Suprapubic skin (tissue), 4 donors: ENCODE measurements around the gene PAQR5. TPM values are rescaled to one million over a fixed set of nuclear protein-coding genes. Genes with fewer than 3 reads are reported as not detected.

ENCODE experiments used
- DNase-seq, 2 donors: peaks; one replicate each; pipeline ENCODE4 v3.0.0-alpha.2; 2019; ENCODE audit warnings: low spot score in 2 of 2
- H3K27ac ChIP-seq: fragments of 200-600 bp; sonication (generic); one replicate; pipeline ENCODE4 v1.5.1; 2019
- H3K27me3 ChIP-seq: fragments of 200-600 bp; sonication (generic); one replicate; pipeline ENCODE4 v1.5.1; 2019
- H3K36me3 ChIP-seq: fragments of 200-600 bp; sonication (generic); one replicate; pipeline ENCODE4 v1.5.1; 2019
- H3K4me1 ChIP-seq: fragments of 200-600 bp; sonication (generic); one replicate; pipeline ENCODE4 v1.5.1; 2019
- H3K4me3 ChIP-seq: fragments of 200-600 bp; sonication (generic); one replicate; pipeline ENCODE4 v1.5.1; 2019; ENCODE audit warnings: mild to moderate bottlenecking
- H3K9me3 ChIP-seq: fragments of 200-600 bp; sonication (generic); one replicate; pipeline ENCODE4 v1.5.1; 2019
- EP300 ChIP-seq: sonication (generic); formaldehyde crosslinking; IDR thresholded peaks from one replicate; pipeline ENCODE4 v1.6.1; 2017; ENCODE audit warnings: antibody characterized with exemption
- POLR2A ChIP-seq, 2 donors: fragments of 450-650 bp; IDR thresholded peaks; one replicate each; pipeline ENCODE4 v1.6.1; 2017; ENCODE audit warnings: antibody characterized with exemption in 2 of 2, mild to moderate bottlenecking in 2 of 2, moderate library complexity in 2 of 2
- POLR2AphosphoS5 ChIP-seq, 3 donors: sonication (generic); formaldehyde crosslinking; IDR thresholded peaks; one replicate each; pipeline ENCODE4 v1.6.1; 2017; ENCODE audit warnings: antibody characterized with exemption in 3 of 3
- WGBS: methylation state at CpG from one replicate; pipeline ENCODE4 v1.1.5; 2018; 5-methylcytosine and 5-hydroxymethylcytosine counted together
- total RNA-seq, 4 donors: library from RNA; depleted of rRNA; stranded (reverse); fragments of >200 nt; gene quantifications; one replicate each; pipeline ENCODE4 v1.1.0, GENCODE V29; 2016
- TF ChIP-seq, protein P1 (sequence below), 2 donors: fragments of 200-600 bp in 1 of 2; fragments of 450-650 bp in 1 of 2; sonication (generic) in 1 of 2; IDR thresholded peaks; one replicate each; pipeline ENCODE4 v1.5.1; 2016 to 2019; ENCODE audit warnings: antibody characterized with exemption in 2 of 2, mild to moderate bottlenecking in 1 of 2, moderate library complexity in 1 of 2

PAQR5 gene
- total RNA-seq, 4 donors from 2014 or later = 2.5 to 22.4 (median 9.3) TPM

DNA sequence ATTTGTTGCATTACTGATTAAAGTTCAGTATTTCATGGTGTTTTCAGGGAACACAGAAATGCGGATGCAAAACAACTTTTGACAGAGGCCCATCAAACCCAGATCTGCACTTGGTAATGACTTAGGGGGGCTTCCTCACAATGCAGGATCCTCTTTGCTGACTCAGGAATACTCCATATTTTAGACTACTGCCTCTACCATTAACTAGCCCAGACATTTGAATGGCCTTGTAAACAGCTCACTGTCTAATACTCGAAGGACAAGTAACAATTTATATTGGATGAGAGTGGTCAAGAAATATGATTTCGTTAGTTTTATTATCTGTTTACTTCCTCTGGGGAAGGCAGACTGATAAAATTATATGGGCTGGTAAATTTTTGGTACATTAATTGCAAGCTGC lies 106.4 kb downstream of the PAQR5 start:
- TF ChIP-seq POLR2A (IDR thresholded peaks at IDR 0.05) = no peak
- TF ChIP-seq, protein P1, sequence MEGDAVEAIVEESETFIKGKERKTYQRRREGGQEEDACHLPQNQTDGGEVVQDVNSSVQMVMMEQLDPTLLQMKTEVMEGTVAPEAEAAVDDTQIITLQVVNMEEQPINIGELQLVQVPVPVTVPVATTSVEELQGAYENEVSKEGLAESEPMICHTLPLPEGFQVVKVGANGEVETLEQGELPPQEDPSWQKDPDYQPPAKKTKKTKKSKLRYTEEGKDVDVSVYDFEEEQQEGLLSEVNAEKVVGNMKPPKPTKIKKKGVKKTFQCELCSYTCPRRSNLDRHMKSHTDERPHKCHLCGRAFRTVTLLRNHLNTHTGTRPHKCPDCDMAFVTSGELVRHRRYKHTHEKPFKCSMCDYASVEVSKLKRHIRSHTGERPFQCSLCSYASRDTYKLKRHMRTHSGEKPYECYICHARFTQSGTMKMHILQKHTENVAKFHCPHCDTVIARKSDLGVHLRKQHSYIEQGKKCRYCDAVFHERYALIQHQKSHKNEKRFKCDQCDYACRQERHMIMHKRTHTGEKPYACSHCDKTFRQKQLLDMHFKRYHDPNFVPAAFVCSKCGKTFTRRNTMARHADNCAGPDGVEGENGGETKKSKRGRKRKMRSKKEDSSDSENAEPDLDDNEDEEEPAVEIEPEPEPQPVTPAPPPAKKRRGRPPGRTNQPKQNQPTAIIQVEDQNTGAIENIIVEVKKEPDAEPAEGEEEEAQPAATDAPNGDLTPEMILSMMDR (IDR thresholded peaks at IDR 0.05) = no peak
- no peak for TF ChIP-seq POLR2AphosphoS5 (IDR thresholded peaks at IDR 0.05)
- TF ChIP-seq EP300 = no peak
- H3K9me3 ChIP-seq = no peaks in the 10 kb centered on the region

DNA sequence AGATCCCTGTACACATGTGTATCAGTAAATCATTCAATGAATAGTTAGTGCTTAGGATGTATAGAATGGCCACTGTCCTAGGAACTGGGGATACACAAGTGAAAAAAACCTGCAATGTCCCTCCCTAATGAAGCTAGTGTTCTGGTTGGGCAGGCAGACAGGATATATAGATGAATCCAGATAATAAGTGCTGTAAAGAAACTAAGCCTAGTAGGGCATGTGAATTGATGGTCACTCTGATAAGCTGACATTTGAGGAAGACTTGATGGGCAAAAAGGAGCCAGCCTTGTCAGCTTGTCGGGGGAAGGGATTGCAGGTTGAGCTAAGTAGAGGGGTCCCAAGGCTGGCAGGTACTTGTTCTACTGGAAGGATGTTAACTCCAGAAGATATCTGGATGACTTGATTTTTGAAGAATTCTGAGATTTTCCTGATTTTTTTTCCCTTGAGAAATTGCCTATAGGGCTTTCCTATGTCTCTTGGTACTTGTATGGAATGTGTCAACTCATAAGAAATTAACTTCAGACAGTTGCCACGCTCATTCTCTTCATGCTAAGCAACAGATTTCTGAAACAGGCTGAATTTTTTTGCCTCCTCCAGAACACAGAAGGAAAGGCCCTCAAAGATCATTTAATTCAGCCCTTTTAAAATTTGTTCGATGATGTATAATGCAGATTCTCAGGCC lies 109.1 kb downstream of the PAQR5 start:
- Histone ChIP-seq H3K4me1 (no peaks in the 10 kb centered on the region), H3K4me3 (no peak overlapping the region), H3K36me3 (no peaks in the 10 kb centered on the region), H3K27me3 (no peaks in the 10 kb centered on the region), H3K9me3 (no peaks in the 10 kb centered on the region), H3K27ac (no peak overlapping the region)
- TF ChIP-seq POLR2AphosphoS5 (IDR thresholded peaks at IDR 0.05) (no peak), POLR2A (IDR thresholded peaks at IDR 0.05) (no peak)
- TF ChIP-seq, protein P1 (IDR thresholded peaks at IDR 0.05) = no peak
- 87% methylated on average over 3 of the region's 3 CpGs for WGBS
- no peak for DNase-seq

More for the DNA sequence above, 106.4 kb downstream of the PAQR5 start:
- Histone ChIP-seq H3K4me3 (no peak overlapping the region), H3K27ac (no peak overlapping the region), H3K27me3 (no peaks in the 10 kb centered on the region), H3K36me3 (no peaks in the 10 kb centered on the region), H3K4me1 (no peaks in the 10 kb centered on the region)
- DNase-seq = no peak
- 63% methylated on average over 3 of the region's 3 CpGs for WGBS

DNA sequence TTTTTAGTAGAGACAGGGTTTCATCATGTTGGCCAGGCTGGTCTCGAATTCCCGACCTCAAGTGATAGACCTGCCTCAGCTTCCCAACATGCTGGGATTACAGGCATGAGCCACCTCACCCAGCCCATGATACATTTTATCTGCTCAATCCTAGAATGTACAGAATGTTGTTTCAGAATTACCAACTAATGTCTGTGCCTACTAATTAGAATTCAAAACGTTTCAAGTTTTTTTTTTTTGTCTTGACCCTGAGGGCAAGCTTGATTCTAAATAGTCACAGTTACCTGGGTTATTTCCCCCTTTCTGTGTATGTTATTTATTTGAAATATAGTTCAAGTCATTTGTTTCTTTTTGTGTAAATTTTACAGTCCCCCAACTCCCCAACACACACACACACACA lies 110.1 kb downstream of the PAQR5 start:
- H3K36me3 ChIP-seq = no peaks in the 10 kb centered on the region
- peaks cover 4% of the 10 kb centered on the region for H3K4me1 ChIP-seq
- DNase-seq = no peak
- 68% methylated on average over 3 of the region's 3 CpGs for WGBS
- no peak overlapping the region for H3K27ac ChIP-seq
- H3K4me3 ChIP-seq = no peak overlapping the region
- no peaks in the 10 kb centered on the region for H3K9me3 ChIP-seq
- no peaks in the 10 kb centered on the region for H3K27me3 ChIP-seq
- TF ChIP-seq EP300 (no peak), POLR2AphosphoS5 (IDR thresholded peaks at IDR 0.05) (no peak), POLR2A (IDR thresholded peaks at IDR 0.05) (no peak)
- TF ChIP-seq, protein P1 (IDR thresholded peaks at IDR 0.05) = no peak

GRCh38 chr15:69410248-69410874 lies 111.6 kb downstream of the PAQR5 start:
- no peaks in the 10 kb centered on the region for H3K36me3 ChIP-seq
- H3K4me1 ChIP-seq = peaks cover 11% of the 10 kb centered on the region
- WGBS = 51% methylated on average over 9 of the region's 9 CpGs
- no peaks in the 10 kb centered on the region for H3K27me3 ChIP-seq
- no peaks in the 10 kb centered on the region for H3K9me3 ChIP-seq
- no peak overlapping the region for H3K4me3 ChIP-seq
- TF ChIP-seq POLR2A (IDR thresholded peaks at IDR 0.05) = no peak
- no peak for TF ChIP-seq POLR2AphosphoS5 (IDR thresholded peaks at IDR 0.05)
- TF ChIP-seq, protein P1 (IDR thresholded peaks at IDR 0.05) = peak in 1 of 2 donors; percentile 18
- TF ChIP-seq EP300 = no peak
- DNase-seq = no peak
- no peak overlapping the region for H3K27ac ChIP-seq

GRCh38 chr15:69412274-69412673 lies 113.6 kb downstream of the PAQR5 start:
- peaks cover 12% of the 10 kb centered on the region for H3K4me1 ChIP-seq
- H3K36me3 ChIP-seq = no peaks in the 10 kb centered on the region
- no peaks in the 10 kb centered on the region for H3K9me3 ChIP-seq
- H3K27ac ChIP-seq = no peak overlapping the region
- no peak overlapping the region for H3K4me3 ChIP-seq
- no peak for DNase-seq
- TF ChIP-seq POLR2AphosphoS5 (IDR thresholded peaks at IDR 0.05) (no peak), EP300 (no peak), POLR2A (IDR thresholded peaks at IDR 0.05) (no peak)
- TF ChIP-seq, protein P1 (IDR thresholded peaks at IDR 0.05) = no peak
- H3K27me3 ChIP-seq = no peaks in the 10 kb centered on the region
